RPMI7951 (cell line): ENCODE measurements around the gene OR2B2. TPM values are rescaled to one million over a fixed set of nuclear protein-coding genes. Genes with fewer than 3 reads are reported as not detected.
A peak's percentile ranks its signal among the peaks of the same experiment; 100 is the strongest.

ENCODE experiments used
- DNase-seq: peaks from one replicate; pipeline ENCODE4 v3.0.0-alpha.2; 2012; ENCODE audit warnings: low read depth
- total RNA-seq: library from RNA; depleted of rRNA; stranded (reverse); fragments of >200 nt; shearing (Covaris generic); gene quantifications from 2 replicates; pipeline ENCODE4 v1.2.3, GENCODE V29; 2014; rRNA removed

Gene OR2B2
- total RNA-seq, 1 experiment from 2014 or later: not detected

- peak; percentile 94 for DNase-seq
Measured at GRCh38 chr6:27867051-27867944, 44.9 kb downstream of the OR2B2 start.

DNA sequence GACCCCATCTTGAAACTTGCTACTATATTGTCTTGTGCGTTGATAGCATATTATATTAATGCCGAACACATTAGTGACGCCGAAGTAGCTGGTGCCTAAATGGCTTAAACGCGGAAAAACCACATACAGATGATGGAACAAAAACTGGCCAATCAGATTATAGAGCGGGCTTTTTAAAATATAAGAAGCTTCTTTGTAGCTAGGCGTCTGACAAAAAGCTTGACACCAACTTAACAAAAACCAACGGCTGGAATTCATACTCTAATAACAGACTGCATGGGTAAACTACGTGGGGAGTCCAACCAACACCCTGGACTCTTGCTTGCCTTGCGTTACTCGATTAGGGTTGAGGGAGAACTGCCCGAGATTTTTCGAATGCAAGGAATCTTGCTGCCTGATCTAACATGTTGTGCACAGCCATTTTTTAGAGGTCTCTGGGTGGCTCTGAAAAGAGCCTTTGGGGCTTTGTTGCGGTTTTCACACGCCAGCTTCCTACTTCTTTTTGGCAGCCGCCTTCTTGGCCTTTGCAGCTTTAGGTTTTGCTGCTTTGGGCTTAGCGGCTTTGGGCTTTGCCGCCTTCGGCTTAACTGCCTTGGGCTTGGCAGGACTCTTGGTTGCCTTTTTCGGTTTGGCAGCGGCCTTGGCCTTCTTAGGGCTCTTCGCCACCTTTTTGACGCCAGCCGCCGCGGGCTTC lies 45.7 kb downstream of the OR2B2 start:
- DNase-seq: peak; percentile 88

GRCh38 chr6:27865850-27866356 lies 46.3 kb downstream of the OR2B2 start:
- DNase-seq: no peak

GRCh38 chr6:27864906-27865849 lies 47.0 kb downstream of the OR2B2 start:
- peak; percentile 97 for DNase-seq

DNA sequence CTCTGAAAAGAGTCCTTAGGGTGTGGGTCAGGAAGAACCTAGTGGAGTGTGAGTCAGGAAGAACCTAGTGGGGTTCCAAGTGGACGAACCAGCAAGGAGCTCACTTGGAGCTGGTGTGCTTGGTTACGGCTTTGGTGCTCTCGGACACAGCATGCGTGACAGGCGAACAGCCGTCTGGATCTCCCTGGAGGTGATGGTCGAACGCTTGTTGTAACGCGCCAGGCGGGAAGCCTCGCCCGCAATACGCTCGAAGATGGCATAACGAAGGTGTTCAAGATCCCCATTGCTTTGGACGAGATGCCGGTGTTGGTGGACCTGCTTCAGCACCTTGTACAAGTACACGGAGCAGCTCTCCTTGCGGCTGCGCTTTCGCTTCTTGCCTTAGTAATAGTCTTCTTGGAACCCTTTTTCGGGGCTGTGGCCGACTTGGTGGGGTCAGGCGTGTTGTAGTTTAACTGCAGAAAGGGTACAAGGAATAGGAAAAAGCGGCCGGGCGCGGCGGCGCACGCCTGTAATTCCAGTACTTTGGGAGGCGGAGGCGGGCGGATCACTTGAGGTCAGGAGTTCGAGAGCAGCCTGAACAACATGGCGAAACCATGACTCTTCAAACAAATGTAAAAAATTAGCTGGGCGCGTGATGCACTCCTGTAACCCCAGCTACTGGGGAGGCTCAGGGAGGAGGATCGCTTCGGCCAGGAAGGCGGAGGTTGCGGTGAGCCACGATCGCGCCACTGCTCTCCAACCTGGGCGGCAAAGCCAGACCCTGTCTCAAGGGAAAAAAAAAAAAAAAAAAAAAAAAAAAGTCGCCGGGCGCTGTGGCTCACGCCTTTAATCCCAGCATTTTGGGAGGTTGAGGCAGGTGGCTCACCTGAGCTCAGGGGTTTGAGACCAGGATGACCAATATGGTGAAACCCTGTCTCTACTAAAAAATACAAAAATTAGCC lies 48.0 kb downstream of the OR2B2 start:
- no peak for DNase-seq

DNA sequence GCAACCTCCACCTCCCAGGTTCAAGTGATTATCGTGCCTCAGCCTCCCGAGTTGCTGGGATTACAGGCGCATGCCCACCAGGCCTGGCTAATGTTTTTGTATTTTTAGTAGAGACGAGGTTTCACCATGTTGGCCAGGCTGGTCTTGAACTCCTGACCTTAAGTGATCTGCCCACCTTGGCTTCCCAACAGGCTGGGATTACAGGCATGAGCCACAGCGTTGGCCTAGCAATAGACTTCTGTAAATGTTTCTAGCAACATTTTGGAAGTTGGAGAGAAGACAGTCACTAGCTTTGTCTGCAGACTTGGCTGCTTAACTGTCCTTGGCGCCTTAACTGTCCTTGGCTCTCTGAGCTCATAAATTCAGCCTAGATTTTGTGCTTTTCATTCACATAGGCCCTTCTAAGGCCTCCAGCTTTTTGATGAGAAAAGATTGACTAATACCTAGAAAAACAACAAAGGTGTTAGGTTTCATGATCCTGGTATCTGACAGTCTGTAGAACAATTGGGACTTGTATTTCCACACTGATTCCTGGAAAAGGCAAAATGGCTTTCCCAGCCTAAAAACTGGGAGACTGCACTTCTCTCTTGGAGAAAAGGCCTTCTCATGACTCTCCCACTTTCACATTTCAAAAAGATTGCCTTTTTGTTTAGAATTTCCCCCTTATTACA lies 49.7 kb downstream of the OR2B2 start:
- DNase-seq: no peak

DNA sequence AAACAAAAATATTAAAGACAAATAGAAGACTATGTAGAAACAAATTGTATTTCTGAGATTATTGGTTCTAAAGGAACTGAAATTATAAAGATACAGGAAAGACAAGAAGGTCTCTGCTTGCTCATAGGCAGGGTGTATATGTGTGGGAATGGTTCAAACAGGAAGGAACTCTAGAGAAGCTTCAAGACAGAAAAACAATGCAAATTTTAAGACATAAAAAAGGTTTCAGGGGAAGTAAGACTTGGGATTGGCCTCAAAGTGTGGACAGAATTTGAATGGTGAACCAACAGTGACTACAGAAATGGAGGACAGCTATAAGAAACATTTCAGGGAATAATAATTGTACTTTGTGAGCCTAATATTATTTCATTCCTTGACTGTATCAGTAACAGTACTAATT lies 50.3 kb downstream of the OR2B2 start:
- DNase-seq: no peak

- no peak for DNase-seq
Measured at GRCh38 chr6:27861276-27861840, 50.8 kb downstream of the OR2B2 start.

Other genes with a start within 250 kb of the OR2B2 start
- not detected in 2 replicates for gene OR2B6, start 44.8 kb upstream of the OR2B2 start, total RNA-seq
- gene ZNF165, start 168.2 kb upstream of the OR2B2 start, total RNA-seq: 0.60 and 1.1 TPM in 2 replicates
- gene ZSCAN16, start 212.2 kb upstream of the OR2B2 start, total RNA-seq: 4.2 and 5.9 TPM in 2 replicates
- 12.4 and 12.9 TPM in 2 replicates for gene ZKSCAN8, start 229.5 kb upstream of the OR2B2 start, total RNA-seq